ENCODE data around the gene RALY. TPM values are rescaled to one million over a fixed set of nuclear protein-coding genes. Genes with fewer than 3 reads are reported as not detected.

The RALY gene
- total RNA-seq, 2 donors from 2014 or later, result 136 to 182 TPM

DNA sequence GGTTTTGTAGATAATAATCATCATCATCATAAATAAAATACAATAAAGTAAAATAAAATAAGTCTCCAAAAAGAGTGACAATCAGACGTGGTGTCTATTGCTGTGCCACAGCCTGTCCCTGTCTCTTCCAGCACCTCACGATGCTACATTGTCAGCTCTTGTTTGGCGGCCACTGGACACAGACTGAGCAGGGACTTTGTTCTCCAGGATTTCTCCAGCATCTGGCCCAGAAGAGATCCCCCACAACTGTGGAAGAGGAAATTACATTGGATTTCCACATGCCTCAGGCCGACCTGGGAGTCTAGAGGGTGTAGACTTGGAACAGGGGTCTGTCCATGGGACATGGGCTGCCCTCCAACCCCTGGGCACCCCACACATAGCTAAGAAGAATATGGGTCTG lies 39.2 kb upstream of the RALY start:
- TF ChIP-seq, protein P1, sequence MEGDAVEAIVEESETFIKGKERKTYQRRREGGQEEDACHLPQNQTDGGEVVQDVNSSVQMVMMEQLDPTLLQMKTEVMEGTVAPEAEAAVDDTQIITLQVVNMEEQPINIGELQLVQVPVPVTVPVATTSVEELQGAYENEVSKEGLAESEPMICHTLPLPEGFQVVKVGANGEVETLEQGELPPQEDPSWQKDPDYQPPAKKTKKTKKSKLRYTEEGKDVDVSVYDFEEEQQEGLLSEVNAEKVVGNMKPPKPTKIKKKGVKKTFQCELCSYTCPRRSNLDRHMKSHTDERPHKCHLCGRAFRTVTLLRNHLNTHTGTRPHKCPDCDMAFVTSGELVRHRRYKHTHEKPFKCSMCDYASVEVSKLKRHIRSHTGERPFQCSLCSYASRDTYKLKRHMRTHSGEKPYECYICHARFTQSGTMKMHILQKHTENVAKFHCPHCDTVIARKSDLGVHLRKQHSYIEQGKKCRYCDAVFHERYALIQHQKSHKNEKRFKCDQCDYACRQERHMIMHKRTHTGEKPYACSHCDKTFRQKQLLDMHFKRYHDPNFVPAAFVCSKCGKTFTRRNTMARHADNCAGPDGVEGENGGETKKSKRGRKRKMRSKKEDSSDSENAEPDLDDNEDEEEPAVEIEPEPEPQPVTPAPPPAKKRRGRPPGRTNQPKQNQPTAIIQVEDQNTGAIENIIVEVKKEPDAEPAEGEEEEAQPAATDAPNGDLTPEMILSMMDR (conservative IDR thresholded peaks at IDR 0.05), result no peak
- Histone ChIP-seq H3K4me3 (ENCODE audit: low read length) (no peak overlapping the region), H3K27me3 (ENCODE audit: control insufficient read depth, insufficient read depth, low read length, poor library complexity, severe bottlenecking) (no peaks in the 10 kb centered on the region), H3K4me1 (ENCODE audit: control insufficient read depth, insufficient read depth, low read length) (no peaks in the 10 kb centered on the region), H3K36me3 (ENCODE audit: control insufficient read depth, insufficient read depth, low read length) (no peaks in the 10 kb centered on the region), H3K27ac (ENCODE audit: low read depth, low read length) (no peak overlapping the region), H3K9ac (ENCODE audit: extremely low read depth, low read length, poor library complexity, severe bottlenecking) (no peak overlapping the region), H3K9me3 (ENCODE audit: control insufficient read depth, low read length) (no peaks in the 10 kb centered on the region)
- H3K36me3 Mint-ChIP-seq (ENCODE audit: low read depth), result no peaks in the 10 kb centered on the region
- no peak overlapping the region for H3K27ac Mint-ChIP-seq
- peaks cover 8% of the 10 kb centered on the region for H3K27me3 Mint-ChIP-seq (ENCODE audit: insufficient read depth)
- WGBS, 2 experiments (ENCODE audit: insufficient coverage in 1 of 2, insufficient read length in 1 of 2), result 81 to 93% methylated on average over 2 to 4 of the region's 4 CpGs
- no peak overlapping the region for H3K4me3 Mint-ChIP-seq
- H3K4me1 Mint-ChIP-seq, result no peaks in the 10 kb centered on the region
- no peak for DNase-seq
- no peaks in the 10 kb centered on the region for H3K9me3 Mint-ChIP-seq

DNA sequence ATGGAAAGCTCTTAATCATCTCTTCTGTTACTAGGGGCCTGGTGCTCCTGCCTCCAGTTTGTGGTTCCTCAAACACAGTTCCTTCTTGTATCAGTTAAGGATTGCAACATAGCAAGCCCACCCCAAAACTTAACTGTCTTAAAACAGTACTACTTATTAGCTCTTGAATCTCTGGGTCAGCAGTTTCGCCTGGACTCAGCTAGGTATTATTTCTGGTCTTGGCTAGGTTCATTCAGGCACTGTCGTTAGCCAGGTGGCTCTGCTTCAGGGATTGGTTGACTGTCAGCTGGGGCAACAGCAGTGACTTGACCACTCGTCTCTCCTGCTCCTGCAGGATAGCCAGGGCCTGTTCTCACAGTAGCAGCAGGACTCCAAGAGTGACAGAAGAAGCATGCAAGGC lies 30.0 kb upstream of the RALY start:
- Histone ChIP-seq H3K4me3 (ENCODE audit: low read length) (no peak overlapping the region), H3K36me3 (ENCODE audit: control insufficient read depth, insufficient read depth, low read length) (no peaks in the 10 kb centered on the region), H3K9ac (ENCODE audit: extremely low read depth, low read length, poor library complexity, severe bottlenecking) (no peak overlapping the region), H3K27me3 (ENCODE audit: control insufficient read depth, insufficient read depth, low read length, poor library complexity, severe bottlenecking) (no peaks in the 10 kb centered on the region), H3K4me1 (ENCODE audit: control insufficient read depth, insufficient read depth, low read length) (no peaks in the 10 kb centered on the region), H3K9me3 (ENCODE audit: control insufficient read depth, low read length) (peaks cover 4% of the 10 kb centered on the region), H3K27ac (ENCODE audit: low read depth, low read length) (no peak overlapping the region)
- Mint-ChIP-seq H3K27ac (no peak overlapping the region), H3K4me1 (no peaks in the 10 kb centered on the region), H3K9me3 (no peaks in the 10 kb centered on the region), H3K4me3 (no peak overlapping the region), H3K27me3 (ENCODE audit: insufficient read depth) (no peaks in the 10 kb centered on the region), H3K36me3 (ENCODE audit: low read depth) (no peaks in the 10 kb centered on the region)
- WGBS, 2 experiments (ENCODE audit: insufficient coverage in 1 of 2, insufficient read length in 1 of 2), result 80 to 87% methylated on average over 3 of the region's 3 CpGs
- TF ChIP-seq, protein P1 (conservative IDR thresholded peaks at IDR 0.05), result no peak
- no peak for DNase-seq

DNA sequence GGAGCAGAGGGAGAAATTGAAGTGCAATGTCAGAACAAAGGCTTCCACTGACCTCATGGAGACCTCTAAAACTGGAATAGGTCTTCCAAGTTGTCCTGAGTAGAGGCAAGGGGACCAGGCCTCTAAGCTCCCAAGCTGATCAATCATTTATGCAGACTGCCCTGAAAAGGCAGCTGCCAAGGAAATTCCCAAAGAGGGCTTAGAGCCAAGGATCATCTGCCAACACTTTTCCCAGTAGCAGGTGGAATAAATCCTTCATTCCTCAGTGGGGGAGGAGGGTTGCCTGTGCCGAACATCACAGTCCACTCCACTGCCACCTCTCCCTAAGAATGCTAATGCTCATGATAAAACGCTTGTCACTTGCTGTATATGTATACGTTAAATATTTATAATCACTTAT lies 29.3 kb upstream of the RALY start:
- no peak for DNase-seq
- no peak overlapping the region for H3K27ac Mint-ChIP-seq
- TF ChIP-seq, protein P1 (conservative IDR thresholded peaks at IDR 0.05), result no peak

More for the DNA sequence above, 29.3 kb upstream of the RALY start:
- Histone ChIP-seq H3K9me3 (ENCODE audit: control insufficient read depth, low read length) (peaks cover 4% of the 10 kb centered on the region), H3K27ac (ENCODE audit: low read depth, low read length) (no peak overlapping the region), H3K4me1 (ENCODE audit: control insufficient read depth, insufficient read depth, low read length) (no peaks in the 10 kb centered on the region), H3K9ac (ENCODE audit: extremely low read depth, low read length, poor library complexity, severe bottlenecking) (no peak overlapping the region), H3K36me3 (ENCODE audit: control insufficient read depth, insufficient read depth, low read length) (no peaks in the 10 kb centered on the region), H3K4me3 (ENCODE audit: low read length) (no peak overlapping the region), H3K27me3 (ENCODE audit: control insufficient read depth, insufficient read depth, low read length, poor library complexity, severe bottlenecking) (no peaks in the 10 kb centered on the region)
- H3K4me1 Mint-ChIP-seq, result peaks cover 2% of the 10 kb centered on the region
- H3K4me3 Mint-ChIP-seq, result no peak overlapping the region
- no peaks in the 10 kb centered on the region for H3K27me3 Mint-ChIP-seq (ENCODE audit: insufficient read depth)
- no peaks in the 10 kb centered on the region for H3K9me3 Mint-ChIP-seq
- WGBS, 2 experiments (ENCODE audit: insufficient coverage in 1 of 2, insufficient read length in 1 of 2), result 100% methylated on average over 2 of the region's 3 CpGs; no CpG with 5 or more reads in 1 of the 2 experiments
- no peaks in the 10 kb centered on the region for H3K36me3 Mint-ChIP-seq (ENCODE audit: low read depth)

Data from endodermal cell (in vitro differentiated cells).